ENCODE results near the gene YTHDF1. TPM values are rescaled to one million over a fixed set of nuclear protein-coding genes. Genes with fewer than 3 reads are reported as not detected.
"Not testable (repeated sequence)": the region's sequence is repeated elsewhere in the genome, so short reads cannot be mapped to it uniquely, and the experiment has no call there.

YTHDF1 gene
- total RNA-seq, 1 experiment from 2014 or later = 196 TPM

DNA sequence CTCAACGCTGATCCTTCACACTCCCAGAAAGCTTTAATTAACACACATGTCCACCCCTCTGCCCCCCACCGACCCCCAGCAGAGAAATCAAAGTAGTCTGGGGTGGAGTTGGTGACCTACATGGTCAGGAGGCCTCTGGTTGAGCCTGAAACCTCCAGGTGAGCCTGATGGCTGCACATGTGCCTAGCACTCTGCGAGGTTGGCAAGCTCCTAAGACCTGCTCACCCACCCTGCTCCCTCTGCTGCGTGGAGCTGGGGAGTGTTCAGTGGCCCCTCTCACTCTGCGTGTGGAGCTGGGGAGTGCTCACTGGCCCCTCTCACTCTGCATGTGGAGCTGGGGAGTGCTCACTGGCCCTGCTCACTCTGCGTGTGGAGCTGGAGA lies 7.9 kb upstream of the YTHDF1 start:
- intact Hi-C loops (cut with micrococcal nuclease; ENCODE audit: unreplicated experiment) = loop anchor here (1.0 to 5.0 kb wide), 3 partner anchors 27 to 158 kb away; partner anchors contain the start of gene ARFGAP1
- H3K27me3 Mint-ChIP-seq (ENCODE audit: insufficient read depth, unreplicated experiment) = peaks cover 3% of the 10 kb centered on the region
- H3K4me3 Mint-ChIP-seq (ENCODE audit: unreplicated experiment) = no peak overlapping the region
- Histone ChIP-seq H3K9me3 (no peaks in the 10 kb centered on the region), H3K4me1 (peaks cover 12% of the 10 kb centered on the region; the same call in 1 of the 2 replicates), H3K36me3 (ENCODE audit: control insufficient read depth, insufficient read depth, low read length) (no peaks in the 10 kb centered on the region), H3K4me3 (ENCODE audit: low read depth, low read length) (no peak overlapping the region), H3K27me3 (replicated peaks; ENCODE audit: control insufficient read depth, insufficient read depth, low read length) (no peaks in the 10 kb centered on the region)
- no peak for DNase-seq
- CTCF ChIA-PET = interaction anchor here (0.6 to 4.3 kb wide), 37 partner anchors 9 to 314 kb away, joined by 3 to 122 read pairs (median 10); partner anchors contain the start of genes ARFGAP1, BIRC7 and PPDPF
- no TSS peak for BruUV-seq (replicated peaks)
- TF ChIP-seq, protein P1, sequence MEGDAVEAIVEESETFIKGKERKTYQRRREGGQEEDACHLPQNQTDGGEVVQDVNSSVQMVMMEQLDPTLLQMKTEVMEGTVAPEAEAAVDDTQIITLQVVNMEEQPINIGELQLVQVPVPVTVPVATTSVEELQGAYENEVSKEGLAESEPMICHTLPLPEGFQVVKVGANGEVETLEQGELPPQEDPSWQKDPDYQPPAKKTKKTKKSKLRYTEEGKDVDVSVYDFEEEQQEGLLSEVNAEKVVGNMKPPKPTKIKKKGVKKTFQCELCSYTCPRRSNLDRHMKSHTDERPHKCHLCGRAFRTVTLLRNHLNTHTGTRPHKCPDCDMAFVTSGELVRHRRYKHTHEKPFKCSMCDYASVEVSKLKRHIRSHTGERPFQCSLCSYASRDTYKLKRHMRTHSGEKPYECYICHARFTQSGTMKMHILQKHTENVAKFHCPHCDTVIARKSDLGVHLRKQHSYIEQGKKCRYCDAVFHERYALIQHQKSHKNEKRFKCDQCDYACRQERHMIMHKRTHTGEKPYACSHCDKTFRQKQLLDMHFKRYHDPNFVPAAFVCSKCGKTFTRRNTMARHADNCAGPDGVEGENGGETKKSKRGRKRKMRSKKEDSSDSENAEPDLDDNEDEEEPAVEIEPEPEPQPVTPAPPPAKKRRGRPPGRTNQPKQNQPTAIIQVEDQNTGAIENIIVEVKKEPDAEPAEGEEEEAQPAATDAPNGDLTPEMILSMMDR (IDR thresholded peaks at IDR 0.05; ENCODE audit: insufficient read depth in 1 of 2, low read depth in 1 of 2, low read length in 1 of 2, severe bottlenecking in 1 of 2, unreplicated experiment in 1 of 2) = no peak
- no peaks in the 10 kb centered on the region for H3K9me3 Mint-ChIP-seq (ENCODE audit: unreplicated experiment)
- peaks cover 7% of the 10 kb centered on the region for H3K4me1 Mint-ChIP-seq (ENCODE audit: low read depth, unreplicated experiment)
- POLR2A ChIA-PET = interaction anchor here (1.4 kb wide), 1 partner anchor 49 kb away, joined by 8 read pairs; the partner anchor contains the start of gene ARFGAP1
- no peaks in the 10 kb centered on the region for H3K36me3 Mint-ChIP-seq (ENCODE audit: insufficient read depth, unreplicated experiment)
- H3K27ac Mint-ChIP-seq (ENCODE audit: unreplicated experiment) = no peak overlapping the region

DNA sequence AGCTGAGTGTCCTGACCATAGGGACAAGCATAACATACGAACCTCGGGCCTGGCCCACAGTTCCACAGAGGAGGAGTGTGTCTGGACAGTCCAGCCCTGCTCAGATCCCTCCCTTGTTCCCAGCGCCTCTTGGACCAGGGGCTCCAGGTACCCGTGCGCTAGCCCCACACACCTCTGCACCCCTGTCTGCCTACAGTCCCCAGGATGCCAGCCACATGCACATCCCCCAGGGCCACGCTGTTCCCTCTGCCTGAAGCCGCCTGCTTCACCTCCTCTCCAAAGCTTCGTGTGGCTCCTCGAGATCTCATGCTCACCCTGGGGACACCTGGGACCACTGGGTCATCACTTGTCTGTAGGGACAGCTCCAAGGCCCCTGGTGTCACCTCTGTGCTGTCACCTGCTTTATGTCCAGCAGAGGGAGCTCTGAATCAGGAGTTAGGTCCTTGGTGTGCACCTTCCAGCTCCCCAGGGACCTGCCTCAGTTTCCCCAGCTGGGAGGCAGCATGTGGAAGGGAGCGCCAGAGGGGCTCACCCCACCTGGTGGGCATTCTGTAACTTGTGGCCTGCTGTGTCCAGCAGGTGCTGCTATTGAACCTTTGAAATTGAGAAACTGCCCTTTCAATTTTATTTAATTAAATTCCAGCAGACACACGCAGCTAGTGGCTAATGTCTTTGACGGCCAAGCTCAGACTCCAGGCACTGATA lies 7.3 kb upstream of the YTHDF1 start:
- H3K4me1 Mint-ChIP-seq (ENCODE audit: low read depth, unreplicated experiment) = peaks cover 7% of the 10 kb centered on the region
- no peak overlapping the region for H3K27ac Mint-ChIP-seq (ENCODE audit: unreplicated experiment)
- POLR2A ChIA-PET = interaction anchor here (1.4 kb wide), 1 partner anchor 50 kb away, joined by 8 read pairs; the partner anchor contains the start of gene ARFGAP1
- Histone ChIP-seq H3K36me3 (ENCODE audit: control insufficient read depth, insufficient read depth, low read length) (no peaks in the 10 kb centered on the region), H3K9me3 (no peaks in the 10 kb centered on the region), H3K4me1 (peaks cover 12% of the 10 kb centered on the region; the same call in 1 of the 2 replicates), H3K4me3 (ENCODE audit: low read depth, low read length) (no peak overlapping the region), H3K27me3 (replicated peaks; ENCODE audit: control insufficient read depth, insufficient read depth, low read length) (no peaks in the 10 kb centered on the region)
- DNase-seq = peak; percentile 85
- no TSS peak for BruUV-seq (replicated peaks)
- intact Hi-C loops (cut with micrococcal nuclease; ENCODE audit: unreplicated experiment) = loop anchor here (1.0 to 5.0 kb wide), 3 partner anchors 28 to 159 kb away; partner anchors contain the start of gene ARFGAP1
- H3K9me3 Mint-ChIP-seq (ENCODE audit: unreplicated experiment) = no peaks in the 10 kb centered on the region
- H3K36me3 Mint-ChIP-seq (ENCODE audit: insufficient read depth, unreplicated experiment) = no peaks in the 10 kb centered on the region
- CTCF ChIA-PET = interaction anchor here (0.6 to 4.3 kb wide), 42 partner anchors 9 to 405 kb away, joined by 3 to 122 read pairs (median 8); partner anchors contain the start of genes ARFGAP1, BIRC7 and PPDPF
- H3K4me3 Mint-ChIP-seq (ENCODE audit: unreplicated experiment) = no peak overlapping the region
- TF ChIP-seq, protein P1 (IDR thresholded peaks at IDR 0.05; ENCODE audit: insufficient read depth in 1 of 2, low read depth in 1 of 2, low read length in 1 of 2, severe bottlenecking in 1 of 2, unreplicated experiment in 1 of 2) = peak; percentile 96 to 99
- peaks cover 3% of the 10 kb centered on the region for H3K27me3 Mint-ChIP-seq (ENCODE audit: insufficient read depth, unreplicated experiment)

DNA sequence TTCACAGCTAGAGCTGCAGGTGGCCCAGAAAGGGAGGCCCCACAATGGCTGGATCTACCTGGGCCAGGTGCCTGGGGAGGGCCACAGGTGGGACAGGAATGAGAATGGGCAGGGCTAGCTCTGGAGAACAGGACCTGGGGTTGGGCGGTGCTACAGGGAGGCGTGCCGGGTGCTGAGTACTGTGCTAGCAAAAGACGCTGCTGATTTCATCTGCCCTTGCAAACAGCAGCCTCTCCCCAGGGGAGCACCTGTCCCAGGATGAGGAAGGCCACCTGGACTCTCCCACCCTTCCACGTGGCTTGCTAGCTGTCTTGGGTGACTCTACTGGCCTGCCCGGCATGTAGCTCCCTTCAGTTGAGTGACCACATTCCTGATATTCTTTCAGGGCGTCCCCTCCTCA lies 6.6 kb upstream of the YTHDF1 start:
- TF ChIP-seq, protein P1 (IDR thresholded peaks at IDR 0.05; ENCODE audit: insufficient read depth in 1 of 2, low read depth in 1 of 2, low read length in 1 of 2, severe bottlenecking in 1 of 2, unreplicated experiment in 1 of 2) = no peak
- BruUV-seq (replicated peaks) = no TSS peak
- Mint-ChIP-seq H3K27me3 (ENCODE audit: insufficient read depth, unreplicated experiment) (peaks cover 3% of the 10 kb centered on the region), H3K4me3 (ENCODE audit: unreplicated experiment) (no peak overlapping the region), H3K4me1 (ENCODE audit: low read depth, unreplicated experiment) (peaks cover 7% of the 10 kb centered on the region), H3K9me3 (ENCODE audit: unreplicated experiment) (no peaks in the 10 kb centered on the region), H3K36me3 (ENCODE audit: insufficient read depth, unreplicated experiment) (no peaks in the 10 kb centered on the region), H3K27ac (ENCODE audit: unreplicated experiment) (no peak overlapping the region)
- DNase-seq = peak in 1 of 2 experiments; percentile 63
- no peaks in the 10 kb centered on the region for H3K27me3 ChIP-seq (replicated peaks; ENCODE audit: control insufficient read depth, insufficient read depth, low read length)
- no peaks in the 10 kb centered on the region for H3K36me3 ChIP-seq (ENCODE audit: control insufficient read depth, insufficient read depth, low read length)
- POLR2A ChIA-PET = no interaction called here
- CTCF ChIA-PET = interaction anchor here (1.3 to 4.3 kb wide), 15 partner anchors 11 to 159 kb away, joined by 3 to 122 read pairs (median 19); partner anchors contain the start of genes ARFGAP1 and BIRC7
- H3K9me3 ChIP-seq = no peaks in the 10 kb centered on the region
- intact Hi-C loops (cut with micrococcal nuclease; ENCODE audit: unreplicated experiment) = loop anchor here (2.0 to 5.0 kb wide), 2 partner anchors 50 to 160 kb away; partner anchors contain the start of gene ARFGAP1
- peaks cover 12% of the 10 kb centered on the region; the same call in 1 of the 2 replicates for H3K4me1 ChIP-seq
- no peak overlapping the region for H3K4me3 ChIP-seq (ENCODE audit: low read depth, low read length)

DNA sequence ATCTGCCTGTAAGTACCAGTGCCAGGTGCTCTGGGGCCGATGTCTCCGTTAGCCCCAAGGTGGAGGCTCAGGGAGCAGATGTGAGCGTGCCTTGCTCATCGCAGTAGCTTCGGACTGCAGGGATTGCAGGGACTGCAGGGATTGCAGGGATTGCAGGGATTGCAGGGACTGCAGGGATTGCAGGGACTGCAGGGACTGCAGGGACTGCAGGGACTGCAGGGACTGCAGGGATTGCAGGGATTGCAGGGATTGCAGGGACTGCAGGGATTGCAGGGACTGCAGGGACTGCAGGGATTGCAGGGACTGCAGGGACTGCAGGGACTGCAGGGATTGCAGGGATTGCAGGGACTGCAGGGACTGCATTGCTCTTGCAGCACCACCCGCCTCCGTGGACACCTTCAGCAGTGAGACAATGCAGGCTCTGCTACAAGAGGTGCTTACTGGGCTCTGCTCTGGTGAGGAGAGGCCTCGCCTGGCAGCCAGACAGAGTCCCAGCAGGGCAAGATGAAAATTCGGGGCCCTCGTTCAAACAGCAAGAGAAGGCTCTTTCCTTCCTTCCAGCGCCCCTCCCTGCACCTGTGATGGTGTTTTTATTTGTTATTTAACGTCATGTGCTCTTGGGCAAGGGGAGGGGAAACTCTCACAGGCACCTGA lies 5.6 kb upstream of the YTHDF1 start:
- H3K4me1 Mint-ChIP-seq (ENCODE audit: low read depth, unreplicated experiment) = peaks cover 13% of the 10 kb centered on the region
- intact Hi-C loops (cut with micrococcal nuclease; ENCODE audit: unreplicated experiment) = loop anchor here (2.0 to 5.0 kb wide), 2 partner anchors 51 to 161 kb away; partner anchors contain the start of gene ARFGAP1
- DNase-seq; H3K9me3 Mint-ChIP-seq (ENCODE audit: unreplicated experiment); H3K36me3 Mint-ChIP-seq (ENCODE audit: insufficient read depth, unreplicated experiment); H3K9me3 ChIP-seq; H3K36me3 ChIP-seq (ENCODE audit: control insufficient read depth, insufficient read depth, low read length); H3K27me3 ChIP-seq (replicated peaks; ENCODE audit: control insufficient read depth, insufficient read depth, low read length); H3K27me3 Mint-ChIP-seq (ENCODE audit: insufficient read depth, unreplicated experiment); H3K4me3 Mint-ChIP-seq (ENCODE audit: unreplicated experiment); BruUV-seq (replicated peaks); POLR2A ChIA-PET; H3K4me3 ChIP-seq (ENCODE audit: low read depth, low read length); H3K27ac Mint-ChIP-seq (ENCODE audit: unreplicated experiment): not testable (repeated sequence)
- H3K4me1 ChIP-seq = peaks cover 20% of the 10 kb centered on the region
- CTCF ChIA-PET = interaction anchor here (0.7 to 1.3 kb wide), 2 partner anchors 13 to 39 kb away, joined by 3 to 4 read pairs; no protein-coding TSS in a partner anchor

All from Caco-2 (cell line).